Tibial nerve (tissue), 4 donors: ENCODE results near the gene TXNDC12. TPM values are rescaled to one million over a fixed set of nuclear protein-coding genes. Genes with fewer than 3 reads are reported as not detected.
"Not testable (repeated sequence)": the region's sequence is repeated elsewhere in the genome, so short reads cannot be mapped to it uniquely, and the experiment has no call there.

ENCODE experiments used
- DNase-seq, 2 donors: peaks; one replicate each; pipeline ENCODE4 v3.0.0-alpha.2; 2019; ENCODE audit warnings: low spot score in 2 of 2
- H3K27ac ChIP-seq, 4 donors: fragments of 200-600 bp; sonication (generic) in 3 of 4; one replicate each; pipeline ENCODE4 v1.5.1; 2017 to 2019; ENCODE audit warnings: mild to moderate bottlenecking in 1 of 4
- H3K27me3 ChIP-seq, 2 donors: fragments of 200-600 bp; sonication (generic) in 1 of 2; one replicate each; pipeline versions ENCODE4 v1.5.1 to v1.6.0; 2017 to 2019
- H3K36me3 ChIP-seq, 3 donors: fragments of 200-600 bp; sonication (generic); one replicate each; pipeline ENCODE4 v1.5.1; 2018 to 2019
- H3K4me1 ChIP-seq, 4 donors: fragments of 200-600 bp; sonication (generic) in 3 of 4; one replicate each; pipeline ENCODE4 v1.5.1; 2017 to 2019
- H3K4me3 ChIP-seq, 4 donors: fragments of 200-600 bp; sonication (generic) in 3 of 4; one replicate each; pipeline ENCODE4 v1.5.1; 2017 to 2019; ENCODE audit warnings: mild to moderate bottlenecking in 1 of 4, moderate library complexity in 1 of 4
- H3K9me3 ChIP-seq, 4 donors: fragments of 200-600 bp; sonication (generic) in 3 of 4; one replicate each; pipeline ENCODE4 v1.5.1; 2017 to 2019
- EP300 ChIP-seq, 2 donors: sonication (generic); formaldehyde crosslinking; IDR thresholded peaks; one replicate each; pipeline ENCODE4 v1.6.1; 2017; ENCODE audit warnings: antibody characterized with exemption in 2 of 2, mild to moderate bottlenecking in 1 of 2
- POLR2A ChIP-seq, 2 donors: fragments of 450-650 bp; IDR thresholded peaks; one replicate each; pipeline ENCODE4 v1.6.1; 2017; ENCODE audit warnings: antibody characterized with exemption in 2 of 2, mild to moderate bottlenecking in 2 of 2, moderate library complexity in 2 of 2
- WGBS, 2 donors: methylation state at CpG; one replicate each; pipeline ENCODE4 v1.1.5; 2018; 5-methylcytosine and 5-hydroxymethylcytosine counted together
- total RNA-seq, 4 donors: library from RNA; depleted of rRNA; stranded (reverse); fragments of >200 nt; gene quantifications; one replicate each; pipeline ENCODE4 v1.1.0, GENCODE V29; 2016
- TF ChIP-seq, protein P1 (sequence below), 5 experiments: fragments of 200-600 bp in 3 of 5; fragments of 450-650 bp in 2 of 5; sonication (generic) in 3 of 5; IDR thresholded peaks; one replicate each; pipeline ENCODE4 v1.5.1; 2016 to 2019; ENCODE audit warnings: antibody characterized with exemption in 5 of 5, mild to moderate bottlenecking in 3 of 5, moderate library complexity in 2 of 5

The TXNDC12 gene
- total RNA-seq, 4 donors from 2014 or later = 32.7 to 65.6 (median 37.4) TPM

DNA sequence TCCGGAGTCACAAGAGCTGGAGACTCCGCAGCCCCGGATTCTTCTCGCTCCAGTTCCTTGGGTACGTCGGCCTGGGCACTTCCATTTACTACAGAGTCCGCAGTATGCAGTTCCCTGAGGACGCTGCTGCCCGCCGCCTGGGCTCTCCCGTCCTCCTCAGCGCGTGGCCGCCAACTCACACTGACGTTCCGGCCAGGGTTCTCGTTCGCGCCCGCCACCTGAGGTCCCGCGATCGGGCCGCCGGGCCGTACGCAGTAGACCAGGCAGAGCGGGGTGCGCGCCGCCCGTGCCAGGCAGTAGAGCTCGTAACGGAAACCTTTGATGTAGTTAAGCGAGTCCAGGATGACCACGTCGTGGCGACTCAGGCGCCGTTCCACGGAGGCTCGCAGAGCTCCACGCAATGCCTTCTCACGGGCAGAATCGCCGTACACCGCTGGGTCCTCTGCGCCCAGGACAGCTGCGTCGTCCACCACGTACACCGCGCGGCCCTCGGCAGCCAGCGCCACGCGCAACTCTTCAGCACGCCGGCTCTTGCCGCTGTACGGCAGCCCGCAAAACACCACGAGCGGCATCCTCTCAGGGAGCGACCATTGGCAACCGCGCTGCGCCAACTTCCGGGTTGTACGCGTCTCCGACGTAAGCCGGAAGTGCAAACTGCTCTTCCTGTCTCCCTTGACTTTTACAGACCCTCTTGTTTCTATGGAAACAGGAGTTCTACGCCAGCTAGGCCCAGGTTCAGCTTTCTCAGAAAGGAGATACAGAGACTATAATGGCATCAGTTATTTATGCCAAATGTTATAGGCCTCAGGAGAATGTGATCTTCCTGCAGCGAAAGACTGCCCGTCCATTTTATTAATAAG is 21.6 kb downstream of the TXNDC12 start, which contains the start of gene KTI12:
Gene KTI12 (minus strand): TSS at position 621 of the 860 bp plus-strand sequence. CDS start 49 bp downstream, at position 572.
- DNase-seq = peak; percentile 66 to 75
- H3K27ac ChIP-seq = peak within 1 kb of the TSS; percentile 79 to 89 (median 86)
- 2% methylated on average over 35 to 71 of the region's 78 CpGs for WGBS, 2 donors
- no peaks in the 10 kb centered on the region for H3K9me3 ChIP-seq
- H3K36me3 ChIP-seq = peaks cover 0 to 28% (median 3%) of the 10 kb centered on the region in 3 donors
- peak within 1 kb of the TSS; percentile 66 to 95 (median 86) for H3K4me3 ChIP-seq
- TF ChIP-seq EP300 (IDR thresholded peaks at IDR 0.05) = peak in 1 of 2 donors; percentile 88
- TF ChIP-seq, protein P1, sequence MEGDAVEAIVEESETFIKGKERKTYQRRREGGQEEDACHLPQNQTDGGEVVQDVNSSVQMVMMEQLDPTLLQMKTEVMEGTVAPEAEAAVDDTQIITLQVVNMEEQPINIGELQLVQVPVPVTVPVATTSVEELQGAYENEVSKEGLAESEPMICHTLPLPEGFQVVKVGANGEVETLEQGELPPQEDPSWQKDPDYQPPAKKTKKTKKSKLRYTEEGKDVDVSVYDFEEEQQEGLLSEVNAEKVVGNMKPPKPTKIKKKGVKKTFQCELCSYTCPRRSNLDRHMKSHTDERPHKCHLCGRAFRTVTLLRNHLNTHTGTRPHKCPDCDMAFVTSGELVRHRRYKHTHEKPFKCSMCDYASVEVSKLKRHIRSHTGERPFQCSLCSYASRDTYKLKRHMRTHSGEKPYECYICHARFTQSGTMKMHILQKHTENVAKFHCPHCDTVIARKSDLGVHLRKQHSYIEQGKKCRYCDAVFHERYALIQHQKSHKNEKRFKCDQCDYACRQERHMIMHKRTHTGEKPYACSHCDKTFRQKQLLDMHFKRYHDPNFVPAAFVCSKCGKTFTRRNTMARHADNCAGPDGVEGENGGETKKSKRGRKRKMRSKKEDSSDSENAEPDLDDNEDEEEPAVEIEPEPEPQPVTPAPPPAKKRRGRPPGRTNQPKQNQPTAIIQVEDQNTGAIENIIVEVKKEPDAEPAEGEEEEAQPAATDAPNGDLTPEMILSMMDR (IDR thresholded peaks at IDR 0.05) = peak in 1 of 5 experiments; percentile 20
- TF ChIP-seq POLR2A (IDR thresholded peaks at IDR 0.05) = peak in 1 of 2 donors; percentile 43
- no peaks in the 10 kb centered on the region for H3K27me3 ChIP-seq
- H3K4me1 ChIP-seq = peaks cover 0 to 39% (median 16%) of the 10 kb centered on the region in 4 donors

DNA sequence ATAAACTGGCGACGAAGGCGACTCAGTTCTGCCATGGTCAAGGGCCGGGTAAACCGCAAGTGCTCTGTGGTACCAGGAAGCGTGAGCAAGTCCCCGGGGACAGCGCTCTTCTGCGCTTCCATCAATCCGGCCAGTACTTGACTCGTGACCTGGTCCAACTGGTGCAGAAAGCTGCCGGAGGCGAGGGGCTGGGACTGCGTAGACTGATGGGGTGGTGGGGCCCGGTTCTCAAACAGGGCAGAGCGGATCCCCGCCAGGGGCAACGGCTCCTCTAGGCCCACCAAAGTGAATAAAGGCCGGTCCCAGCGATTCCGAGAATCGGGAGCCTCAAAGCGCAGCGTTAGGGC is 22.2 kb downstream of the TXNDC12 start:
- TF ChIP-seq EP300 (IDR thresholded peaks at IDR 0.05) = no peak
- TF ChIP-seq, protein P1 (IDR thresholded peaks at IDR 0.05) = no peak
- no peaks in the 10 kb centered on the region for H3K27me3 ChIP-seq
- peaks cover 0 to 39% (median 16%) of the 10 kb centered on the region in 4 donors for H3K4me1 ChIP-seq
- no peaks in the 10 kb centered on the region for H3K9me3 ChIP-seq
- peak overlapping the region; percentile 79 to 89 (median 86) for H3K27ac ChIP-seq
- peaks cover 0 to 25% (median 3%) of the 10 kb centered on the region in 3 donors for H3K36me3 ChIP-seq
- peak overlapping the region; percentile 66 to 95 (median 86) for H3K4me3 ChIP-seq
- DNase-seq = peak in 1 of 2 donors; percentile 10
- 8 to 9% methylated on average over 21 to 22 of the region's 24 CpGs for WGBS, 2 donors

DNA sequence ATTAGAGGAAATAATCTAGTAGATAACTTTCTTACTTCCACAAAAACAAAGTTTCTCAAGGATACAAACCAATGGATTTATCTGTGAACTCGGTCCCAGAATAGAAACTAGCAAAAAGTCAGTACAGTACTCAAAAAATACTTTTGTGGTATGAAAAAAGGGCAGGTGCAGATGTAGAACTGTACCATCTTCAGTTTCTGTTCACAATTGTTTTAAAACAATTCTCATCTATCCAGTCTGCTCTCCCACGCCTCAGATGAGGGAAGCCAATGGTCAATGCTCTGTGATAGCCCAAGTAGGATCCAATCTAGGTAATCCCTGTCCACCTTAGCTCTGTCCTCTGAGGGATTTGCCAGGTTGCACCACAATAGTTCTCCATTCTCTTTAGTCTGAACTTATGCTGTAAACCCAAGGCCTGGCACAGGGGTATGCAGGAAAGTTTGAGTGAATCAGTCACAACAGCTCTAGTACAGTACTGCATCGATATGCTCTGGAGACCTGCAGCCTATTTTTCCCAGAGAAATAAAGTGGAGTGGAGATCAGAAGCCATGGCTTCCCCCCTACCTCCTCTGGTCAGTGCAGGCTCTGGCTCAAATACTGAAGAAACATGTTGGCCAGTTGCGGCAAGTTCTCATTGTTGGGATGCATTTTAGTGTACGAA is 22.7 kb downstream of the TXNDC12 start:
- no peaks in the 10 kb centered on the region for H3K9me3 ChIP-seq
- H3K27me3 ChIP-seq = no peaks in the 10 kb centered on the region
- 66 to 71% methylated on average over 5 of the region's 5 CpGs for WGBS, 2 donors
- DNase-seq = no peak
- H3K4me3 ChIP-seq = peak overlapping the region; percentile 66 to 95 (median 86)
- peak overlapping the region in 3 of 4 donors; percentile 84 to 89 (median 88) for H3K27ac ChIP-seq
- peaks cover 0 to 22% (median under 1%) of the 10 kb centered on the region in 3 donors for H3K36me3 ChIP-seq
- TF ChIP-seq, protein P1 (IDR thresholded peaks at IDR 0.05) = no peak
- TF ChIP-seq EP300 (IDR thresholded peaks at IDR 0.05) (no peak), POLR2A (IDR thresholded peaks at IDR 0.05) (no peak)
- peaks cover 0 to 39% (median 16%) of the 10 kb centered on the region in 4 donors for H3K4me1 ChIP-seq

DNA sequence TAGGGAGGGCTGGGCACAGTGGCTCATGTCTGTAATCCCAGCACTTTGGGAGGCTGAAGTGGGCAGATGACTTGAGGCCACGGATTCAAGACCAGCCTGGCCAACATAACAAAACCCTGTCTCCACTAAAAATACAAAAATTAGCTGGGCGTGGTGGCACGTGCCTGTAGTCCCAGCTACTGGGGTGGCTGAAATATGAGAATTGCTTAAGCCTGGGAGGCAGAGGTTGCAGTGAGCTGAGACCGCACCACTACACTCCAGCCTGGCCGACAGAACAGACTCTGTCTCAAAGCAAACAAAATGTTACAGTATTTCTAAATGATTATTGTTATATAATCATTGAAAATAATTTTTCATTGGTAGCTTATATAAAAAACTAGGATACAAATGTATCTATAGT is 26.2 kb downstream of the TXNDC12 start:
- H3K4me3 ChIP-seq, H3K27ac ChIP-seq, H3K9me3 ChIP-seq, DNase-seq, H3K27me3 ChIP-seq: not testable (repeated sequence)
- Histone ChIP-seq H3K4me1 (peaks cover 0 to 35% (median 16%) of the 10 kb centered on the region in 4 donors), H3K36me3 (peaks cover 0 to 37% (median 0%) of the 10 kb centered on the region in 3 donors)
- WGBS, 2 donors = 85 to 88% methylated on average over 5 of the region's 5 CpGs

DNA sequence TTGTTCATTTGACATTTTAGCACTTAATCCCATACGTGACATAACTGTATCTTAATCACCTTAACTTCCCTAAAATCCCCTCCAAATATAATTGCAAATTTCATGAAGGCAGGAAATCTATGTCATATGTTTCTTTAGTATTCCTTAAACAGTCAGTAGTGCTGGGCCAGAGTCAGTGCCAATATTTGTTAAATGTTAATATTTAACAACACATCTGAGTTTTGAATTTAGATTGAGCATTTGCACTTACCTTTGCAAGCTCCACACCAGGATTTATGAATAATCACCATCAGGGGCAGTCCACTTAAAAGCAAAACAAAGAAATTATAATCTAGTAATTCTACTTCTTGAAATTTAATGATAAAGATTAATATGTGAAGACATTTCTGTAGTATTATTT is 26.7 kb downstream of the TXNDC12 start:
- Histone ChIP-seq H3K36me3 (peaks cover 0 to 42% (median 0%) of the 10 kb centered on the region in 3 donors), H3K4me3 (no peak overlapping the region), H3K27ac (no peak overlapping the region), H3K4me1 (peaks cover 0 to 33% (median 16%) of the 10 kb centered on the region in 4 donors), H3K27me3 (no peaks in the 10 kb centered on the region), H3K9me3 (no peaks in the 10 kb centered on the region)
- no peak for DNase-seq
- 81 to 85% methylated on average over 1 of the region's 1 CpG for WGBS, 2 donors
- no peak for TF ChIP-seq POLR2A (IDR thresholded peaks at IDR 0.05)
- TF ChIP-seq, protein P1 (IDR thresholded peaks at IDR 0.05) = no peak
